ENCODE measurements around the gene SRRT.

GRCh38 chr7:100895956-100896731, 21.2 kb downstream of the SRRT start:
- no peak for TF ChIP-seq CTCF (IDR thresholded peaks at IDR 0.05; ENCODE audit: low read depth, low read length, missing input control)
- no peak for TF ChIP-seq YY1 (IDR thresholded peaks at IDR 0.05)
- TF ChIP-seq RAD21 (IDR thresholded peaks at IDR 0.05) = no peak
- TF ChIP-seq JUND (IDR thresholded peaks at IDR 0.05) = no peak
- no peak for TF ChIP-seq SP1 (IDR thresholded peaks at IDR 0.05)
- TF ChIP-seq REST (IDR thresholded peaks at IDR 0.05) = no peak
- peak; percentile 57 to 64 for TF ChIP-seq HNF4A (conservative IDR thresholded peaks at IDR 0.05)
- no peak for TF ChIP-seq ATF3 (IDR thresholded peaks at IDR 0.05)
- no peak for TF ChIP-seq EGR1 (IDR thresholded peaks at IDR 0.05; ENCODE audit: low read depth in 2 of 2)
- TF ChIP-seq GABPA (IDR thresholded peaks at IDR 0.05 in 1 of 2, conservative IDR thresholded peaks at IDR 0.05 in 1 of 2) = no peak

Data from liver (tissue), 3 donors.